NT2/D1 (cell line): ENCODE data around the gene ECM1.

ENCODE experiments used
- YY1 ChIP-seq: IDR thresholded peaks from 2 replicates; pipeline ENCODE4 v1.6.1; 2011; ENCODE audit not compliant: insufficient read length, insufficient read depth
- ZNF274 ChIP-seq: IDR thresholded peaks from 2 replicates; pipeline ENCODE4 v1.6.1; 2011; ENCODE audit warnings: mild to moderate bottlenecking, low read depth, low read length

DNA sequence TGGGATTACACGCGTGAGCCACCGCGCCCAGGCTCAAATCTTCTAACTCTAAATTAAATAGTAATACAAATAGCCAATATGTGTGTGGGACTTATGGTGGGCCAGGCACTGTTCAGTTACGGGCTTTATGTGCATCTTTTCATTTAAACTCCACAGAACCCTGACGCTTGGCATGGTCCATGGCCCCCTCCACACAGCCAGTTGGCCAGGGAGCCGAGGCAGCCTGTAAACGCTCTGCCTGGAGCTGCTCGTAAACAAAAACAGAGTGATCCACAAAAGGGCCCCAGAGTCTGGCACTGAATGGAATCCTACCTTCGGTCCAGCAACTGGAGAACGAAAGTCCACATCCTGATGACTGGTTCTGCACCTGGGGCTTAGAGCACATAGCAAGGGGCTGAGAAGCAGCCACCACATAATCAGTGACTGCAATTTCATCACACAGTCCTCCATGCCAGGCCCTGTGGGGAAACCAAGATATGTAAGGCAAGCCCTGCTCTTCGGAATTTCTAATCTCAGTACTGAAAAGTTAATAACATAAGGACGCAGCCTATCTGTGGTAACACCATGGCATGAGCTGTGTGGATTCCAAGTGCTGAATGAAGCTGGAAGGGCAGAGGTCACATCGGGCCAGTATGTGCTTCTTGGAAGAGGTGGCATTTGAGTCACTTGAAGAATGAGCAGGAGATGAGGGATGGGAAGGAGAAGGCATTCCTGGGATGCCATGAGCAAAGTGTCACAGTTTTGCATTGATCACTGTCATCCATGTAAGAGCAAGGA, 27.8 kb downstream of the ECM1 start:
- TF ChIP-seq YY1 = no peak
- TF ChIP-seq ZNF274 = no peak
